T-helper 1 cell treated with Interleukin-12 subunit alpha and Interleukin-12 subunit beta and Interleukin-4 antibody, amounts not matched to agents 30 ng/mL and 1 ng/mL, for 36 hours (primary cell): ENCODE measurements around the gene PEPD. TPM values are rescaled to one million over a fixed set of nuclear protein-coding genes. Genes with fewer than 3 reads are reported as not detected.

ENCODE experiments used
- intact Hi-C: fragments of 100-400 bp; cut with micrococcal nuclease; formaldehyde crosslinking; loops from one replicate; pipeline ENCODE4 v1.15.1; 2024
- total RNA-seq: library from RNA; stranded (reverse); gene quantifications from 2 replicates; pipeline ENCODE4 v1.2.3, GENCODE V29; 2022

Gene PEPD
- total RNA-seq, 1 donor from 2014 or later = 18.4 TPM

DNA sequence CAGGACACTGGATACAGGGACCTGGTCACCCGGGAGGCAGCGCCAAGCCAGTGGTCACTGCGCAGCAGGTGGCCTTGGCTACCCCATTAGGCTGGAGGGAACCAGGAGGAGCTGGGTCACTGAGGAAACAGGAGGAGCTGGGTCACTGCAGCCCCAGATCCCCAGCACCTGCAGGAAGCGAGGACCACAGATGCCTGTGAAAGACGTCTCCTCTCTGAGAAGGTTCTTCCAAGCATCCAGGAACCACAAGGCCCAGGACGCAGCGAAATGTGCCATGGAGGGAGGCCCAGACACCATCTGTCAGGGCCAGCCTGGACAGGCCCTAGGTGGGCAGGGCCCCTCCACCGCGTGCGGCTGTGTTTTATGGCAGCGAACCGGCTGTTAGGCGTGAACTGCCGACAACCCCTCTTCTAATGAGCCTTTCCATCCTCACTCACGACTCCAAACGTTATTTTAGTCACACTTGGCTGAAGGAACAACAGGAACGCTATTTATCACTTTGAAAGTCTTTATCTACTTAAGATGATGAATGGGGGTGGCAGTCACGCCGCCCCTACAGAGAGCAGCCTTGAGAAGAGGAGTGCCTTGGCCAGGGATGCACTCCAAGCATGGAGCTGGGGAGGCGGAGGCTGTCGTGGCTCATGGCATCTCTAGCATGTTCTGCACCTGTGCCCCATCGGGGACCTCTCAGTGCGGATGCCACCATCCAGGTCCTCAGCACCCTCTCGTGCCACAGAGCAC, 94.8 kb downstream of the PEPD start:
- intact Hi-C loops = no loop called here

DNA sequence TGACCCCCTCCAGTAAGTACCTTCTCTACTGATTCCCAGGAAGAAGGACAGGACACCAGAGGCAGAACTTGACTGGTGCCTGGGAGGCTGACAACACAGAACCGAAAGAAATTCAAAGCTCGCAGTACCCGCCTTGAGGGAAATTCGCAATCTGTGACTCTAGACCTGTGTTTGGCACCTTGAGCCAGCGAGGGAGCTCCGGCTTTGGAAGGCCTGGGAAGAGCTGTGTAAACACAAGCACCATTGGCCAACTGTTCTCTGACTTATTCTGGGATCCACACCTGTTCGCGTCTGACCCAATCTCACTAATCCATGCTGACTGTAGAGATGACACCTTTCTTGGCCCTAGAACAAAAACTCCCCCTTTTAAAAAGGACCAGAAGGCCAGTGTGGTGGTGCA, 97.4 kb downstream of the PEPD start:
- intact Hi-C loops = no loop called here

DNA sequence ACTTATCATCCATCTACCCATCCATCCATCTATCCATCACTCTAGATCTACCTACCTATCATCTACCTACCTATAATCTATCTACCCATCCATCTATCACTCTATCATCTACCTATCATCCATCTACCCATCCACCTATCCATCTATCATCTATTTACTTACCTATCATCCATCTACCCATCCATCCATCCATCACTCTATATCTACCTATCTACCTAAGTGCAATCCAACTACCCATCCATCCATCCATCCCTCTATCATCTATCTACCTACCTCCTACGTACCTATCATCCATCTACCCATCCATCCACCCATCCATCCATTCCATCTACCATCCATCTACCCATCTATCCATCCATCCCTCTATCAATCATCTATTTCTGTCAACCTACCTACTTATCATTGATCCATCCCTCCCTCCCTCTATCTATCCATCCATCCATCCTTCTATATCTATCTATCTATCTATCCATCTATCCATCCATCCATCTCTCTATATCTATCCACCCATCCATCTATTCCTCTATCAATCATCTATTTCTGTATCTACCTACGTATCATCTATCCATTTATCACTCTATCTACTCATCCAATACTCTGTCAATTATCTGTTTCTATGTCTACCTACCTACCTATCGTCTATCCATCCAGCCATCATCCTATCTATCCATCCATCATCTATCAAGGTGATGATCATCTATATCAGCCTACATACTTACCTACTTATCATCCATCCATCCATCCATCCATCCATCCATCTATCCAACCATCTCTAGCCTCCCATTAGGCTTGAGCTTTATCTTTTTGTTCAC, 99.0 kb downstream of the PEPD start:
- intact Hi-C loops = no loop called here

DNA sequence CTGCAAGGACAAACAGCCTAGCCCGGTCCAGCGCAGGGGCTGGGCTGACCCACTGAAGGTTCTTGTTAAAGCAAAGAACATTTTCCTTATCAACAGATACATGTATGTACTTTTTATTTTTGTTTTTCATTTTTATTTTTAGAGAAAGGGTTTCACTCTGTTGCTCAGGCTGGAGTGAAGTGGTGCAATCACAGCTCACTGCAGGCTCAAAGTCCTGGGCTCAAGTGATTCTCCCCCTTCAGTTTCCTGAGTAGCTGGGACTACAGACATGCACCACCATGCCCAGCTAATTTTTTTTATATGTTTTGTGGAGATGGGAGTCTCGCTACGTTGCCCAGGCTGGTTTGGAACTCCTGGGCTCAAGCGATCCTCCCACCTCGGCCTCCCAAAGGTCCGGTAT, 100.2 kb downstream of the PEPD start:
- intact Hi-C loops = no loop called here

DNA sequence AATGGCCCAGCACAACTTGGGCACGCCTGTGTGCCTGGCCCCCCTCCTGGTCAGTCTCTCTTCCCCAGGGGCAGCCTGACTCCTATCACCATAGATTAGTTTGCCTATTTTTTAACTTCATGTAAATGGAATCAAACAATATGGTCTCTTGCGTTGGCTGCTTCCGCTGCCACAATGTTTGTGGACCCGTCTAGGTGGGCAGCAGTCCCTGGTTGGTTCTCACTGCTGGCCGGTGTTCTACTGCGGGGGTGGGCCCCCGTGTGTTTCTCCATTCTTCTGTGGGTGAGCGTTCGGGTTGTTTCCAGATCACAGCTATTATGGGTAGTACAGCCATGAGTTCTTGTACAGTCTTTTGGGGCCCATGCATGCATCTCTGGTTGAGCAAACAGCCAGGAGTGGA, 100.8 kb downstream of the PEPD start:
- intact Hi-C loops = no loop called here

DNA sequence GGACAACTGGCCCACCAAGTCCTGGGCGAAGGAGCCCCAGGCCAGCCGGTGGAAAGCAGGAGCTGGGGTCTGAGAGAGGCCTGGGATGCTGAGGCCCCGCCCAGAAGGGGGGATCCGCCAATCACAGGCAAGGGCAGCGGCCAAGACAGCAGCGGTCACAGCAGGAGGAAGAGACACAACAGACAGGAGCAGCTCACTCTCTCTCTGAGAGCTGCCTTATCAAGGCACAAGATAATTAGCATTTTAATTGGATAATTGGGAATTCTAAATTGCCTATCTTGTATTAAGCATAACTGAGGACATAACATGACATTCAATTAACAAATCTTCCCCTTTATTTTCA, 101.8 kb downstream of the PEPD start:
- intact Hi-C loops = no loop called here

DNA sequence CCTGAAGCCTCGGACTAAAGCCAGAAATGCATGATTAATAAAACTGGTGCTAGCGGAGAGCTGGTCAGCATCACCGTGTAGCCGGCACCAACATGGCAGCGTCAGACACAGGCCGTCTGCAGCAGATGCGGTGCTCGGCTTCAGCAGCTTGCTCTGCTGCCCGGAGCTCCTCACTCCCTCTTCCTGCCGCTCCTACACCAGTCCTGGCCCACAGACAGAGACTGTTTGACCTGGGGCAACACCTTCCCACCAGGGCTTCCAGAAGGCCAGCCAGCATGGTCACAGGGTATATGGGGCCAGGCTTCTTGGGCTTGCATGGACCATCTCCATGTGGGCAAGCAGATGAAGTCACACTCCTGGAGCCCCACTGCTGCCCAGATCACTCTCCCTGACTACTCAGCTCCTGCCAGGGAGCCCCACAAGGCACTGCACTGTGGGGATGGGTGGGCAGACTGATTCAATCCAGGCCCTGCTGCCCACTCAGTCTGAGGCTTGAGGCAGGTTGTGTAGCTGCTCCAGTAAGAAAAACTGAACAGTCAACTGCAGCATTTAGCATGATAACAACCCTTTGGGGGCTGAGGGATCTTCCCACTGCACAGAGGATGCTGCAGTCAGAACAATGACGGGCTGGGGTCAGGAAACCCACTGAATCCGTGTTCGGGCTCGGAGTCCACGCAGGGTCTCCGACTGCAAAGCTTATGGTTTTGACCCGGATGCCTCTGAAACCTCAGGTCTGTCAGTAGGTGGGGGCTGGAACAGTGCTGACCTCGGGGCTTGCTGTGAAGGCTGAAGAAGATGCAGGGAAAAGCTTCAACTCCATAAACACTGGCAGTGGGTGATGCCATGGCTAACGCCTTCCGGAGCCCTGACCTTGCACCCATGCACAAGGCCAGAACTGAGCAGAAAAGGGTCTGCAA, 102.5 kb downstream of the PEPD start:
- intact Hi-C loops = no loop called here

DNA sequence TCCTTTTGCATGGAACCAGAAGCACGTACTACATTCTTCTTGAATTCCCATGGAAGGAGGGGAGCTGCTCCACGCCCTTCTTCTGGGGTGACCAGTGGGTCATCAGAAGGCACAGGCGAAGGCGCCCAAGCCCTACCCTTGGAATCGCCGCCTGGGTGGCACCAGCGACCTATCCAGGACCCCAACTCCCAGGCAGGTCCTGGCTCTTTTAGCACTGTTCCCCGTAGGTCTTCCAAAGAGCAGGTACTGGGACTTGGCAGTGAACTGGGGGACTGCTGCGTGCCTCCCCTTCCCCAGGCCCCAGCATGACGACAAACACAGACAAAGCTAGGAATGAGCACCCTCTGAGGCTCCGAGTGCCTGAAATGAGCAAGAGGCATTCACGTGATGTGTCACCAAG, 103.1 kb downstream of the PEPD start:
- intact Hi-C loops = no loop called here

DNA sequence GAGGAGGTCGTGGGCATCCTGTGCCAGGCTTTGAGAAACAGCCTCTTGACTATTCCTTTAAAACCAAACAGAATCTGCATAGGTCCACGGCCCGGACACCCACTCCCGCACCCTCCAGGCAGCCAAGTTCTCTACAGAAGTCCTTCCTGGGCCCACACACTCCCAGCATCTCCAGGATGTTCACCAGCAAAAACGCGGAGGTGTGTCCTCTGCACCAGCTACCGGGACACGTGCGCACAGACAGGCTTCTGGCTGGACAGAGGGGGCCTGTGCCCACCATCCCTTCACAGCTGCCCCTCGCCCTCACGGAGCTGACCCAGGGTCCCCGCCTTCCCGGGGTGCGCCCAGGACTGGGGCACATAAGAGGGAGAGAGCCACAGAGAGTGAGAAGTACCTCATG, 103.8 kb downstream of the PEPD start:
- intact Hi-C loops = no loop called here

DNA sequence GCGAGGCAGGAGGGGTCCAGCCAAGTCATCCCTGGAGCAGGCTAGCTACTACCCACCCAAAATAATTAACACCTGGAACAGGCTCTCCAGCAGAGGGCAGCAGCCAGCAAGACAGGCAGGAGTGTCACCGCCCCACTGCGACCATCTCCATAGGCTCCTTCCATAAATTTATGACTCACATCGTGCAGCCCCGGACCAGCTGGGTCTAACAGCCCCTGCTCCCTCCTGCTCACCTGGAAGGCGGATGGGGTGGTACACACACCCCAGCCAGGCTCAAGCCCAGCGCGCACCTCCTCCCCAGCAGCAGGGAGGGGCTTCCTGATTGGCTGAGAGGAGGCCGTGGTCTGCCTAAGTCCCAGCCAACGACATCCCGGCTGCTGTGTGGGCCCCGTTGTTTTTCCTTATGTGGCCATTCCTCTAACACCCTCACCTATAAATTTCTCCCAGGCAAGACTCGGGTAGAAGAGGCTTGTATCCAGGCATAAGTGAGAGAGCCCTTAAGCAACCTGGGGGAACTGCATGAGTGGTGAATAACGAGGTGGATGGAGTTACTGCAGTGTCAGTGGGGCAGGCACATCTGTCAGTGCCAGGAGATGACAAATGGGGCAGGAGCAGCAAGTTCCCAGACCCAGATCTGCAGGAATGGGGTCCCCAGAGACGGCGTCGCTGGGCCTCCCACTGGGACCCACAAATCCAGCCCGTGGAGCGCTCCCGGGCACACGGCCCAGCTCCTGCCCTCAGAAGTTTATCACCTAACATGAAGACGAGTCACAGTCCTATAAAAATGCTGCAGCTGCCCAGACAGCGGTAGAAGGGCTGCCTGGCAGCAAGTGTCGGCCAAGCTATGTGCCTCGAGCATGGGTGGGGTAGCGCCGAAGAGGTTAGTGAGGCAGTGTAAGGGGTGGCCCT, 105.0 kb downstream of the PEPD start:
- intact Hi-C loops = loop anchor here (1.0 kb wide), 1 partner anchor 355 kb away; no protein-coding TSS in a partner anchor

DNA sequence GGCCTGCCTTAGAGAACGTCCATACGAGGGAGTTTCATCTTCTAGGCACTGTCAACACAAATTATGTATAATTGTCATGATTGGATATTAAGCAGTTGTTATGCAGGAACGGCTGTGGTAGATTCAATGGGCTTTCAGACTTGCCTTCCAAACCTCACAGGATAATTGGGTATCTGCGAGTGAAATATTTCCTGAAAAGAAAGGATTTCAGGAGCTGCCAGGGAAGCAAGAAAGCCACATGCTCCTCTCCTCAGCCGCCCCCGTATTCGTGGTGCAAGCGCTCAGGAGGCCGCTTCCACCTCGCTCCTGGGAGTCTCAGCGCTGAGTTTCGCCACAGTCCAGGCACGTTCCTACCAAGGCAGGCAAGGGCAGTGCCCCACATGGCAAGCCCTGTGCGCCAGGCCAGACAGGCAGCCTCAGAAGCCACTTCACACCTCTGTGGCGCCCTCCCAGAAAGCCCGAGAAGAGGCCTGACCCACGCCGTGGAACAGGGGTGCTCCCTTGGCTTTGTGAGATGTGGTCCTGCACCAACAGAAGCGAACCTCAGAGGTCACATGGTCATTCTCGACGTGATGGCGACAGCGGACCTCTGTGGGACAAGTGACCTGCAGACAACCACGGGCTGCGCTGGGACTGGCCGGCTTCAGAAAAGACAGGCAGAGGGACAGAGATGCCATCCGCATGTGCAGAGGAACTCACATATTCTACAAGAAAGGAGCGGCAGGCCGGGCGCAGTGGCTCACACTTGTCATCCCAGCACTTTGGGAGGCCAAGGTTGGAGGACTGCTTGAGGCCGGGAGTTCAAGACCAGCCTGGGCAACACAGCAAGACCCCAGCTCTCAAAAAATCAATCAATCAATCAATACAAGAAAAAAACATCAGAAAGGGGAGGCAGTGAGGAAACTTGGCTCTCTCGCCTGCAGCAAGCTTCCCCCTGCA, 106.7 kb downstream of the PEPD start:
- intact Hi-C loops = no loop called here

DNA sequence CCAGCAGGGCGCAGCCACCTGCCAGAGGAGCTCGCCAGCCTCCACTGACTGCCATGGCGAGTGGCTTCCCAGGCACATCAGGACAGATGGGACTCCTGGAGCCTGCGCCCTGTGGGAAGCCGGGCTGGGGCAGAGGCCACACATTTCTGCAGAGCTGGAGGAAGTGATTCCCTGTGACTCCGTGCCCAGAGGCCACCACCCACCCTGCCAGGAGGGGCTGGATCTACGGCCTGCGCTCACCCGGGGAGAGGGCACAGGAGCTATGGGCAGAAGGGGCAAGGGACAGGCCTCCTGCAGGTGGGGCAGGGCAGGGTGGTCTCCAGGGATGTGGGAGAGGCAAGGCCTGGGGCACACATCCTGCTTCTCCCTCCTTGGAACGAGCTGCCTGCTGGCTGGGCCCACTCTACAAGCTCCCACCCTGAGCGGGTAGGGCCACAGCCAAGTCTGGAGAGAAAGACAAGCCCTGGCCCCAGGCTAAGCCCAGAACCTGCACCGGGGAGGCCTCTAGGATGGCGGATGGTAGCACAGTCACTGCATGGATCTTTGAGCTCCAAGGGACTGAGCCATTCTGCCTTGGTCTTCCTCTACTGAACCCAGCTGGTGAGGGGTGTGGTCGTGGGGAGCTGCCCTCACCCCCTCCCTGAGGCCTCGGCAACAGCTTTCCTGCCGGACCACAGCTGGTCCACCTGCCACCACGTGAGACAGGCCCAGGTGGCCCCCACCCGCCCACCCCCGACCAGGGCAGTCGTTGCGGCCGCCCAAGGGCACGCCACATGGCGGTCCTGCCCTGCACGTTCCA, 107.5 kb downstream of the PEPD start:
- intact Hi-C loops = no loop called here

DNA sequence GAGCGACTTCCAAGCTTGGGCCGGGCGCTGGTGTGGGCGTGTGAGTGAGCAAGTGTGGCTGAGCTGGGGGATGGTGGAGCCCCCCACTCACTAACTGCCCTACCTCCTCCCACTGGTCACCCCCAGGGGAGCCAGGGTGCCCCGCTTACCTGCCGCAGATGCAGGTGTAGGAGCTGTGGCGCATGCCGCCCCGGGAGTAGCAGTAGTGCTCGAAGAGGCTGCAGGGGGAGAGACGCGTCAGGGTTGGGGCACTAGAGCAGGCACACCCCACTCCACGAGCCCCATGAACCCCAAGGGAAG, 108.2 kb downstream of the PEPD start:
- intact Hi-C loops = no loop called here

DNA sequence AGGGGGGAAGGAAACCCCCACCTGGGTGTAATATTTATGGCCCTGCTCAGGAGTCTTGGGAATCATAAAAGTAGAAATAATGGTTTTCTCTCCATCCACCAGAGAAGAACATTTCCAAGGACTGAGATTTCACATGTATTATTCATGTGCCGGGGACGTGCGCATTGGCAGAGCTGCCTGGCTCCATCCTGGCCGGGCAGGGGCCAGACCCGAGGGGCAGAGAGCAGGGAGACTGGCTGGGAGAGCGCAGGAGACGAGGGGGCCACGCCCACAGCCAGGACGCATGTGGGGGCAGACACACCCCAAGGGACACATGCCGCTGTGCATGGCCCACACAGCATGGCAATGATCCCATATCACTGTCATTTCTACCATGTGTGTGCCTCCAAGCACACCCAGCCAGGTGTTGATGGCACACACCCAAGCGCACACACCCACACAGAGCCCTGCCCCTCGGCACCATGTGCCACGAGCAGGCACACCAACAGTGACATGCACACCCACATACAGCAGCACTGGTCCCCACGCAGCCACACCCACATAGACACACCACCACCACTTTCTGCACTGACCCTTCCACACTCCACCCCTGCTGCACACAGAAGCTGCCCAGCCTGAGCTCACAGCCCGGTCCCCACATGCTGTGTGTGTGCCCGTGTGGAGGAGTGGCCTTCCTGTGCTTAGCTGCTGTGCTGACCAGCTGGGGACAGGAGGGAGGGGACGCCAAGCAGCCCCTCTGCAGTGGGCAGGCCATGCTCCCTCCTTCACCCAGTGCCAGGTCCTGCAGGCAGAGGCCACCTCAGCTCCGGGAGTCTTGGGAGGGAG, 108.8 kb downstream of the PEPD start:
- intact Hi-C loops = no loop called here

DNA sequence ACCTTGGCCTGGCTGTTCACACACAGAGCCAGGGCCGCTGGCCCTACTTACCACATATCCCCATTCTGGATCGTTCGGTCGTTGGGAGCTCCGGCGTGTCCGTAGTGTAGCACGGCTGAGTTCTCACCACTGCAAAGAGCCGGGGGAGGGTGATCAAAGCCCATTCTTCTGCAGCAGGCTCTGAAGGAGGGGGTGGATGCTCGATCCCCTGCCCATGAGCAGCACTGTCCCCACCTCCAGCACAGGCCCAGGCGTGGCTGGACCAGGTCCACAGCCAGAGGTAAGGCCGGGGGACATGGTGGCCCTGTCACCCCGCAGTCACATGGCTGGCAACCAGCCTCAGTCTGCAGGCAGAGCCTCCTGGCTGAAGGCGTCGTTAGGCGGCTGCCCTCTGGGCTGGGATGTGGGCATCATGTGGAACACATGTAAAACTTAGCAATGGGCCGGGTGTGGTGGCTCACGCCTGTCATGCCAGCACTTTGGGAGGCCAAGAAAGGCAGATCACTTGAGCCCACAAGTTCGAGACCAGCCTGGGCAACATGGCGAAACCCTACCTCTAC, 109.9 kb downstream of the PEPD start:
- intact Hi-C loops = no loop called here

DNA sequence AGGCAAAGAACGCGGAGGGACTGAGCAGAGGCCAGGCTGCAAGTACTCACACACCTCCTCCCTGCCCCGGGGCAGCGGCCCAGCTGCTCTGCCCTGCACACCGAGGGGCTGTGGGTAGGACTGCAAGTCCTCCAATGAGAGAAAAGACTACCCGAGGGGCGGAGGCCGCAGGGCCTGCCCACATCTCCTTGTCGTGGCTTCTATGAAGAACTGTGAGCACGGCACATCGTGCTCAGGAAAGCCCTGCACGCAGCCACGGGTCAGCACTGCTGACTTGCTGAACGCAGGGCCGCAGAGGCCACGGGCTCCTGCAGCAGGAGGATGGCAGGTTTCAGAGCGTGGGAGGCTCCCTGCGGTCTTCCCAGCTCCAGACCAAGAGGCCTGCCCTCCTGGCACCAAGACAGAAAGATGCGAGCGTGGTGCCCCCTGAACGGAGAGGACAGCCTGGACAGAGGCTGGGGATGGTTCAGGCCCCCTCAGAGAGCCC, 110.6 kb downstream of the PEPD start:
- intact Hi-C loops = no loop called here

DNA sequence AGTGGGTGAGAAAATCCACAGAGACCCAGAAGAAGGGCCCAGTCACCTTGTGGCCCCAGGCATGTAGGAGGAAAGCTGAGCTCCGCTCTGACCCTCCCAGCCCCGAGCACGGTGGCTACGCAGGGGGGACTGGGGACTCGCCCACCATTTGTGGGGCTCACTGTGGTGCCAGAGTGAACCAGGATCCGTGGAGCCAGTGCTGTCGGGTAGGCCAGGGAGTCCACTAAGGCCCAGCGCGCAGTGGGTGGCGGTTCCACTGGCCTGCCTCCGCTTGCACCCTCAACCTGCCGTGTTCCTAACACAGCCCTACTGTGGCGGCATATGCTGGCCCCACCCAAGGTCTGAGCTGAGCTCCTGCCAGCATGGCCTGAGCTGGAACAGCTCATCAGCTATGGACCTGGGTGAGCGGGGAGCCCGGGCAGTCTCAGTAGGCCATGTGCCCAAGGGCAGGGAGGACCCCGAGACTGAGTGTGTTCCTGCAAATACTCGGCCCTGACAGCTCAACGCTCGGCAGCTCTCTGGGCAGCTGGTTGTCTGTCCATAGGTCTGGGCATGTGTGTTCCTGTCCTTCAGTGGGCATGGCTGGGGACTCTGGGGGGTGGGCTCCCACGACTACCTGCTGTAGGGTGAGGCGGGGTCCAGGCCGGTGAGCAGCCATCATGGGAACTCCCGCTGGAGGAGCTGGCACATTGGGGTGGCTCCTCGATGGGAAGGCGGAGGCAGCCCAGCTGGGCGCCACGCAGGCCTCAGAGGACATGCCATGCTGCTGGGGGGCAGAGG, 111.5 kb downstream of the PEPD start:
- intact Hi-C loops = no loop called here
